Adrenal gland (tissue), 5 donors: Measurements from ENCODE around the gene PLCB1.

Source experiments
- POLR2A ChIP-seq, 2 donors: fragments of 450-650 bp; IDR thresholded peaks; one replicate each; pipeline ENCODE4 v1.6.1; 2017; ENCODE audit warnings: antibody characterized with exemption in 2 of 2, mild to moderate bottlenecking in 2 of 2, moderate library complexity in 1 of 2
- TF ChIP-seq, protein P1 (sequence below), 6 experiments: fragments of 450-650 bp in 4 of 6; fragments of 200-600 bp in 2 of 6; sonication (generic) in 1 of 6; IDR thresholded peaks; 1 replicate in 5 of 6; 2 replicates in 1 of 6; pipeline versions ENCODE4 v1.5.1 to v1.8.0; 2016 to 2021; ENCODE audit warnings: antibody characterized with exemption in 6 of 6, mild to moderate bottlenecking in 2 of 6, moderate library complexity in 1 of 6
- donor health status: DM: no; HTN: no; CAD: no.

DNA sequence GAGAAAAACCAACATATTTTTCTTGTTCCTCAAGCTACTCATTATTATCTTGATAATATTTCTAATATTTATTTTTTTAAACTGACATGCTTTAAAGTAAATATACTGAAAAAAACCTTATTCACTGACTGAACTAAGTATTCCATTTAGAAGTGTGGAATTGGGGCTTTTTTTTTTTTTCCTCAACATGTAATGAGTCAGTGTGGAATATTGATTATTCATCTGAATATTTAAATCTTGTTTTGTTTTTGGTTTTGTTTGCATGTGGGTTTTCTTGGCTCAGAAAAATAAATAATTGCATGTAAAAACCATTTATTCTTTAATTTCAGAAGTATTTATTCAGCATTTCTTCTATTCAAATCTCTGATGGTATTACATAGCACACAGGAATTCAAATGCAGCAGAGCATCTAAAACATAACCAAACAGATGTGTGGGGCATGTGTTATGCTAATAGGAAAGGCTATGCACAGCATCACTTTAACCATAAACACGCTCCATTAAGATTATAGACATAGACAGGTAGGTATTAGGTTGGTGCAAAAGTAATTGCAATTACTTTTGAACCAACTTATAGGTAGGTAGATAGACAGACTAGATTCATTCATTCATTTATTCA, 166.5 kb downstream of the PLCB1 start:
- TF ChIP-seq, protein P1, sequence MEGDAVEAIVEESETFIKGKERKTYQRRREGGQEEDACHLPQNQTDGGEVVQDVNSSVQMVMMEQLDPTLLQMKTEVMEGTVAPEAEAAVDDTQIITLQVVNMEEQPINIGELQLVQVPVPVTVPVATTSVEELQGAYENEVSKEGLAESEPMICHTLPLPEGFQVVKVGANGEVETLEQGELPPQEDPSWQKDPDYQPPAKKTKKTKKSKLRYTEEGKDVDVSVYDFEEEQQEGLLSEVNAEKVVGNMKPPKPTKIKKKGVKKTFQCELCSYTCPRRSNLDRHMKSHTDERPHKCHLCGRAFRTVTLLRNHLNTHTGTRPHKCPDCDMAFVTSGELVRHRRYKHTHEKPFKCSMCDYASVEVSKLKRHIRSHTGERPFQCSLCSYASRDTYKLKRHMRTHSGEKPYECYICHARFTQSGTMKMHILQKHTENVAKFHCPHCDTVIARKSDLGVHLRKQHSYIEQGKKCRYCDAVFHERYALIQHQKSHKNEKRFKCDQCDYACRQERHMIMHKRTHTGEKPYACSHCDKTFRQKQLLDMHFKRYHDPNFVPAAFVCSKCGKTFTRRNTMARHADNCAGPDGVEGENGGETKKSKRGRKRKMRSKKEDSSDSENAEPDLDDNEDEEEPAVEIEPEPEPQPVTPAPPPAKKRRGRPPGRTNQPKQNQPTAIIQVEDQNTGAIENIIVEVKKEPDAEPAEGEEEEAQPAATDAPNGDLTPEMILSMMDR (IDR thresholded peaks at IDR 0.05): no peak
- no peak for TF ChIP-seq POLR2A (IDR thresholded peaks at IDR 0.05)
